ENCODE results near the gene UBA6.

GRCh38 chr4:67566335-67566734 is 134.6 kb downstream of the UBA6 start:
- TF ChIP-seq CTCF (IDR thresholded peaks at IDR 0.05) (no peak), EP300 (IDR thresholded peaks at IDR 0.05) (no peak), POLR2A (IDR thresholded peaks at IDR 0.05) (no peak)

Measured in ovary (tissue), 3 donors.